ENCODE results near the gene MAN1A1.

DNA sequence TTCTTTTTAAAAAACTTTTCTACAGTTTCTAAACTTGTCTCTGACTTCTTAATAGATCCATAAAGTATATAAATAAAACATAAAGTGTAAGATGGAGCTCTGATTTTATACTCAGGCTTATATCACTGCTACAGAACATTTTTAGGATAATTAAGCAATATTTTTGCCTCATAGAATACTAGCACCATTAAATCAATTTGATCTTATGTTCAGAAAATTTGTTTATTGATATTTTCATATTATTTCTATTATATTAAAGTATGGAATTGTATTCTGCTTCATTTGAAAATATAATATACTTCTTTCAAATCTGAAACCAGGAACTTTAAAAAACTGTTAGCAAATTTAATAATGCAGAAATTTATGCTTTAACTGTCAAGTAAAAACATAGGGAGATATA is 106.5 kb downstream of the MAN1A1 start:
- no peak for TF ChIP-seq CTCF (IDR thresholded peaks at IDR 0.05; ENCODE audit: low read length)
- no peak for TF ChIP-seq EZH2 (optimal IDR thresholded peaks at IDR 0.05; ENCODE audit: low read depth, low read length)

Measured in MM.1S (cell line).